Sigmoid colon (tissue), 4 donors: ENCODE results near the gene KMT2C.

Experiments
- CTCF ChIP-seq, 4 experiments: fragments of 450-650 bp in 3 of 4; fragments of 200-600 bp in 1 of 4; IDR thresholded peaks; one replicate each; pipeline ENCODE4 v1.5.1; 2016 to 2019; ENCODE audit warnings: antibody characterized with exemption in 4 of 4, mild to moderate bottlenecking in 3 of 4, moderate library complexity in 2 of 4
- EP300 ChIP-seq, 4 donors: sonication (generic); formaldehyde crosslinking; IDR thresholded peaks; one replicate each; pipeline ENCODE4 v1.6.1; 2017; ENCODE audit warnings: antibody characterized with exemption in 4 of 4
- POLR2A ChIP-seq, 2 donors: fragments of 450-650 bp; IDR thresholded peaks; one replicate each; pipeline ENCODE4 v1.6.1; 2016; ENCODE audit warnings: antibody characterized with exemption in 2 of 2, mild to moderate bottlenecking in 2 of 2, moderate library complexity in 2 of 2
- POLR2AphosphoS5 ChIP-seq, 4 donors: sonication (generic); formaldehyde crosslinking; IDR thresholded peaks; one replicate each; pipeline ENCODE4 v1.6.1; 2017; ENCODE audit warnings: antibody characterized with exemption in 4 of 4

DNA sequence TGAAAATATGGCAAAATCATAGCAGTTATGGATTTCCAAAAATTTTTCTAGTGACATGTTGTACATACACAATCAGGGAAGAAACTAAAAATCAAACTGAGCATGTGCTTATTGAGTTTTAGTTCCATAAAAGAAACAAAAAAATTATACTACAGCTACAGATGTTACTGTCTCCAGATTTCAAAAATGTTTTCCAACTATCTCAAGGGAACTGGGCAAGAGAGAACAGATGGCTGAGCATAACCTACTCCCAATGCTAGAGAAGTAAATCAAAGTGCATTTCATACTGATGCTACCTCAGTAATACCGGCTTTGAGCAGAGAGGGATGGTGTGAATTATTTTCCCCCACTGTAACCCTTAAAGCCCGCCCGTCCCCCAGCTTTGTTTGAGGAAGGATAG is 40.7 kb upstream of the KMT2C start:
- no peak for TF ChIP-seq CTCF (IDR thresholded peaks at IDR 0.05)
- no peak for TF ChIP-seq POLR2A (IDR thresholded peaks at IDR 0.05)
- TF ChIP-seq POLR2AphosphoS5 (IDR thresholded peaks at IDR 0.05) = no peak
- TF ChIP-seq EP300 (IDR thresholded peaks at IDR 0.05) = no peak
